Endothelial cell of umbilical vein (primary cell): ENCODE results near the gene NT5DC1. TPM values are rescaled to one million over a fixed set of nuclear protein-coding genes. Genes with fewer than 3 reads are reported as not detected.

Source experiments
- BruUV-seq: library from RNA; stranded (reverse); fragments of 400-500 nt; replicated peaks from 2 replicates; lab custom pipeline; 2021; lab: Mats Ljungman, UMichigan
- CTCF ChIA-PET: fragments of 300-600, 350-600 bp; sonication (Branson Sonifier 250); formaldehyde crosslinking; loops from one replicate; lab custom pipeline; 2021; ENCODE audit warnings: antibody characterized with exemption, inconsistent platforms; lab: Charles Lee
- POLR2A ChIA-PET: fragments of 300-600, 350-600 bp; sonication (Branson Sonifier 250); formaldehyde crosslinking; loops from one replicate; lab custom pipeline; 2021; ENCODE audit warnings: antibody characterized with exemption, inconsistent platforms; lab: Charles Lee
- DNase-seq: peaks from one replicate; pipeline ENCODE4 v3.0.0-alpha.2; 2011; ENCODE audit warnings: low read depth, low spot score
- FAIRE-seq: peaks from 2 replicates; lab custom pipeline; 2011; peaks lifted over from hg19 to GRCh38; lab: Jason Lieb, UNC
- H2AFZ ChIP-seq: 2 replicates; pipeline ENCODE4 v1.6.0; 2012; ENCODE audit warnings: low read depth, low read length, control low read depth, inconsistent platforms
- H3K27ac ChIP-seq: 2 replicates; pipeline ENCODE4 v1.5.1; 2011; ENCODE audit warnings: low read depth, mild to moderate bottlenecking, control low read depth, low read length, moderate library complexity; ENCODE audit not compliant: insufficient read depth
- H3K27me3 ChIP-seq, 2 experiments: 2 replicates each; pipeline versions ENCODE4 v1.6.0 to v1.6.1; 2011; ENCODE audit warnings: low read length in 2 of 2, mixed read lengths in 1 of 2; ENCODE audit not compliant: control insufficient read depth in 2 of 2, insufficient read depth in 2 of 2
- H3K36me3 ChIP-seq, 2 experiments: 2 replicates in 1 of 2; 3 replicates in 1 of 2; pipeline ENCODE4 v1.5.1; 2011; ENCODE audit warnings: low read length in 2 of 2, mild to moderate bottlenecking in 1 of 2, moderate library complexity in 1 of 2; ENCODE audit not compliant: control insufficient read depth in 2 of 2, insufficient read depth in 2 of 2; ENCODE audit errors: extremely low read depth in 1 of 2
- H3K4me1 ChIP-seq: 3 replicates; pipeline ENCODE4 v1.5.1; 2011; ENCODE audit warnings: mild to moderate bottlenecking, low read length; ENCODE audit not compliant: control insufficient read depth, insufficient read depth; ENCODE audit errors: extremely low read depth
- H3K4me2 ChIP-seq: 2 replicates; pipeline ENCODE4 v1.6.1; 2011; ENCODE audit warnings: low read length, control low read depth, mixed read lengths; ENCODE audit not compliant: insufficient read depth
- H3K4me3 ChIP-seq, 3 experiments: fragments of 200-600 bp in 1 of 3; sonication (generic), shearing (Covaris generic) in 1 of 3; replicated peaks in 1 of 3; 2 replicates each; pipeline ENCODE4 v1.5.1; 2011 to 2016; ENCODE audit warnings: control low read depth in 3 of 3, low read length in 3 of 3, mild to moderate bottlenecking in 2 of 3, inconsistent platforms in 1 of 3, low read depth in 1 of 3, moderate library complexity in 1 of 3; ENCODE audit not compliant: insufficient read depth in 1 of 3
- H3K79me2 ChIP-seq: 2 replicates; pipeline ENCODE4 v1.6.0; 2012; ENCODE audit warnings: low read length, inconsistent platforms; ENCODE audit not compliant: control insufficient read depth, insufficient read depth
- H3K9ac ChIP-seq: replicated peaks from 2 replicates; pipeline ENCODE3; 2011; ENCODE audit warnings: low read length, control low read depth; ENCODE audit not compliant: insufficient read depth; ENCODE audit errors: extremely low read depth
- H3K9me1 ChIP-seq: replicated peaks from 3 replicates; pipeline ENCODE4 v1.6.0; 2011; ENCODE audit warnings: mild to moderate bottlenecking, low read length; ENCODE audit not compliant: control insufficient read depth, insufficient read depth; ENCODE audit errors: extremely low read depth
- H3K9me3 ChIP-seq: replicated peaks from 2 replicates; pipeline ENCODE4 v1.5.1; 2012; ENCODE audit warnings: low read length, inconsistent platforms; ENCODE audit not compliant: control insufficient read depth, insufficient read depth
- H4K20me1 ChIP-seq: replicated peaks from 2 replicates; pipeline ENCODE3; 2011; ENCODE audit warnings: mild to moderate bottlenecking, low read length; ENCODE audit not compliant: control insufficient read depth, insufficient read depth; ENCODE audit errors: extremely low read depth
- EZH2 ChIP-seq: IDR thresholded peaks from 2 replicates; pipeline ENCODE4 v1.6.1; 2012; ENCODE audit warnings: borderline replicate concordance, low read depth, mild to moderate bottlenecking, moderate library complexity, low read length, inconsistent platforms; ENCODE audit not compliant: severe bottlenecking
- FOS ChIP-seq: IDR thresholded peaks from 2 replicates; pipeline ENCODE4 v1.6.1; 2011; ENCODE audit warnings: mild to moderate bottlenecking, low read length, moderate library complexity, borderline replicate concordance; ENCODE audit not compliant: insufficient read depth
- GATA2 ChIP-seq: IDR thresholded peaks from 2 replicates; pipeline ENCODE4 v1.7.0; 2011; ENCODE audit warnings: low read depth, mild to moderate bottlenecking, moderate library complexity, mixed read lengths, low read length; ENCODE audit not compliant: insufficient read length, insufficient read depth
- JUN ChIP-seq: IDR thresholded peaks from 2 replicates; pipeline ENCODE4 v1.6.1; 2011; ENCODE audit warnings: borderline replicate concordance, low read depth; ENCODE audit not compliant: insufficient read length, insufficient read depth
- MAX ChIP-seq: IDR thresholded peaks from 2 replicates; pipeline ENCODE4 v1.6.1; 2011; ENCODE audit not compliant: insufficient read depth, insufficient read length
- MYC ChIP-seq: IDR thresholded peaks from one replicate; pipeline ENCODE4 v1.6.1; 2011; ENCODE audit warnings: mild to moderate bottlenecking, low read depth, low read length
- POLR2A ChIP-seq: IDR thresholded peaks from 2 replicates; pipeline ENCODE4 v1.6.1; 2012; ENCODE audit warnings: low read depth, mild to moderate bottlenecking, control low read depth, low read length
- POLR2AphosphoS5 ChIP-seq: IDR thresholded peaks from 2 replicates; pipeline ENCODE4 v1.6.1; 2012; ENCODE audit warnings: low read depth, mild to moderate bottlenecking, control low read depth, low read length, moderate library complexity; ENCODE audit not compliant: insufficient read depth
- dilution Hi-C: fragments of 300-500 bp; cut with MboI; formaldehyde crosslinking; loops from one replicate; pipeline ENCODE4 v1.15.0; 2019; ENCODE audit warnings: low sequenced_read_pairs; ENCODE audit not compliant: extremely low pct_ligation_motif_present
- intact Hi-C: fragments of 100-400 bp; cut with micrococcal nuclease; formaldehyde crosslinking; loops from one replicate; pipeline ENCODE4 v1.10.0; 2022
- polyA plus RNA-seq, 4 experiments: library from polyadenylated mRNA; depleted of rRNA in 3 of 4; stranded (reverse) in 3 of 4; unstranded in 1 of 4; fragments of >200 nt; gene quantifications; 2 replicates each; pipeline versions ENCODE4 v1.2.1 to v1.2.3, GENCODE V29; 2011 to 2012; ENCODE audit warnings: missing spikeins in 1 of 4
- total RNA-seq: library from RNA; stranded (reverse); gene quantifications from 2 replicates; pipeline ENCODE4 v1.2.3, GENCODE V29; 2021
- TF ChIP-seq, protein P1 (sequence below), 2 donors: IDR thresholded peaks; 1 replicate in 1 of 2; 2 replicates in 1 of 2; pipeline ENCODE4 v1.5.1; 2011; ENCODE audit warnings: low read length in 2 of 2, mild to moderate bottlenecking in 2 of 2, moderate library complexity in 2 of 2, control low read depth in 1 of 2, inconsistent platforms in 1 of 2, low read depth in 1 of 2; ENCODE audit not compliant: insufficient read depth in 1 of 2; ENCODE audit errors: extremely low read depth in 1 of 2

Gene NT5DC1
- total and polyA plus RNA-seq, 2 donors (not counting 3 experiments of a cell fraction or from before 2014, with no cell fraction given) = 11.3 to 24.3 TPM

DNA sequence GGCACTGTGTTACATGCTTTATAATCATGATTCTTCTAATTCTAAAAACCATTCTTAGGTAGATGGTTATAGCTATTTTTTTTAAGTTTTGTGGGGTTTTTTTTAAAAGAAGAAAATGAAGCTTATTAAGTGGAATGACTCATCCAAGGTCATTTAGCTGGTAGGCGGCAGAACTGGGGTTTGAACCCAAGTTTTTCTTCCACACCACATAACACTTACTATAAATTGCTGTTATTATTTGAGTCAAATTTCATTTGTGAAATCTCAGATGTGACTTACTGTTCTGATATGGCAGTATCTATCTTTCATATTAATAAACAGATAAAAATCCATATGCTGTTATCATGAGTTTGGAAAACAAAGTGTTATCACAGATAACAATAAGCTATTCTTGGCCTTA is 35.7 kb downstream of the NT5DC1 start:
- intact Hi-C loops = no loop called here
- no peak overlapping the region for H3K9ac ChIP-seq
- no peaks in the 10 kb centered on the region for H3K27me3 ChIP-seq
- H2AFZ ChIP-seq = no peak overlapping the region
- FAIRE-seq (no peak), DNase-seq (no peak)
- H3K4me2 ChIP-seq = no peak overlapping the region
- H3K4me1 ChIP-seq = no peaks in the 10 kb centered on the region
- no peaks in the 10 kb centered on the region for H4K20me1 ChIP-seq
- no peaks in the 10 kb centered on the region for H3K9me3 ChIP-seq
- no peaks in the 10 kb centered on the region for H3K79me2 ChIP-seq
- TF ChIP-seq POLR2AphosphoS5 = no peak
- no peak for TF ChIP-seq FOS
- TF ChIP-seq EZH2 = no peak
- no peak for TF ChIP-seq JUN
- TF ChIP-seq MAX = no peak
- no peak for TF ChIP-seq POLR2A
- no peak for TF ChIP-seq GATA2
- TF ChIP-seq, protein P1, sequence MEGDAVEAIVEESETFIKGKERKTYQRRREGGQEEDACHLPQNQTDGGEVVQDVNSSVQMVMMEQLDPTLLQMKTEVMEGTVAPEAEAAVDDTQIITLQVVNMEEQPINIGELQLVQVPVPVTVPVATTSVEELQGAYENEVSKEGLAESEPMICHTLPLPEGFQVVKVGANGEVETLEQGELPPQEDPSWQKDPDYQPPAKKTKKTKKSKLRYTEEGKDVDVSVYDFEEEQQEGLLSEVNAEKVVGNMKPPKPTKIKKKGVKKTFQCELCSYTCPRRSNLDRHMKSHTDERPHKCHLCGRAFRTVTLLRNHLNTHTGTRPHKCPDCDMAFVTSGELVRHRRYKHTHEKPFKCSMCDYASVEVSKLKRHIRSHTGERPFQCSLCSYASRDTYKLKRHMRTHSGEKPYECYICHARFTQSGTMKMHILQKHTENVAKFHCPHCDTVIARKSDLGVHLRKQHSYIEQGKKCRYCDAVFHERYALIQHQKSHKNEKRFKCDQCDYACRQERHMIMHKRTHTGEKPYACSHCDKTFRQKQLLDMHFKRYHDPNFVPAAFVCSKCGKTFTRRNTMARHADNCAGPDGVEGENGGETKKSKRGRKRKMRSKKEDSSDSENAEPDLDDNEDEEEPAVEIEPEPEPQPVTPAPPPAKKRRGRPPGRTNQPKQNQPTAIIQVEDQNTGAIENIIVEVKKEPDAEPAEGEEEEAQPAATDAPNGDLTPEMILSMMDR (IDR thresholded peaks at IDR 0.05; ENCODE audit: extremely low read depth in 1 of 2, insufficient read depth in 1 of 2, low read depth in 1 of 2, low read length in 2 of 2) = no peak
- TF ChIP-seq MYC = no peak
- H3K27ac ChIP-seq = no peak overlapping the region
- H3K36me3 ChIP-seq = no peaks in the 10 kb centered on the region
- no peak overlapping the region for H3K4me3 ChIP-seq
- dilution Hi-C loops = no loop called here
- ChIA-PET CTCF (interaction anchor here (1.5 to 2.0 kb wide), 2 partner anchors 12 to 24 kb away, joined by 4 to 5 read pairs; no protein-coding TSS in a partner anchor), POLR2A (no interaction called here)
- no peaks in the 10 kb centered on the region for H3K9me1 ChIP-seq
- BruUV-seq = no TSS peak
